ENCODE results near the gene JHY.

GRCh38 chr11:122937983-122938382 lies 55.4 kb downstream of the JHY start:
- TF ChIP-seq POLR2AphosphoS5 (IDR thresholded peaks at IDR 0.05) = no peak
- no peak for TF ChIP-seq CTCF (IDR thresholded peaks at IDR 0.05)
- no peak for TF ChIP-seq POLR2A (IDR thresholded peaks at IDR 0.05; ENCODE audit: low read depth)
- no peak for TF ChIP-seq EP300 (IDR thresholded peaks at IDR 0.05)

Data from esophagus muscularis mucosa (tissue), 4 donors.